SH-SY5Y (cell line): ENCODE measurements around the gene MAML1.

ENCODE experiments used
- GATA2 ChIP-seq: IDR thresholded peaks from 2 replicates; pipeline ENCODE4 v1.6.1; 2011; ENCODE audit warnings: mild to moderate bottlenecking, low read depth, low read length
- GATA3 ChIP-seq: IDR thresholded peaks from 2 replicates; pipeline ENCODE4 v1.6.1; 2011; ENCODE audit warnings: low read depth, mild to moderate bottlenecking, low read length, moderate library complexity

GRCh38 chr5:179795863-179796833, 63.5 kb downstream of the MAML1 start:
- TF ChIP-seq GATA2 (no peak), GATA3 (no peak)
